Bone marrow (tissue), 2 donors: ENCODE results near the gene TIMM21.

ENCODE experiments used
- DNase-seq, 2 donors: peaks; one replicate each; lab custom pipeline; 2025; lab: John Stamatoyannopoulos, UW

TIMM21 gene

GRCh38 chr18:74191577-74191976, 43.3 kb downstream of the TIMM21 start:
- DNase-seq = no peak

- DNase-seq = no peak
Measured at GRCh38 chr18:74194691-74195090, 46.4 kb downstream of the TIMM21 start.

- DNase-seq = peak; percentile 1 to 64
Measured at GRCh38 chr18:74196220-74197119, 48.1 kb downstream of the TIMM21 start.

DNA sequence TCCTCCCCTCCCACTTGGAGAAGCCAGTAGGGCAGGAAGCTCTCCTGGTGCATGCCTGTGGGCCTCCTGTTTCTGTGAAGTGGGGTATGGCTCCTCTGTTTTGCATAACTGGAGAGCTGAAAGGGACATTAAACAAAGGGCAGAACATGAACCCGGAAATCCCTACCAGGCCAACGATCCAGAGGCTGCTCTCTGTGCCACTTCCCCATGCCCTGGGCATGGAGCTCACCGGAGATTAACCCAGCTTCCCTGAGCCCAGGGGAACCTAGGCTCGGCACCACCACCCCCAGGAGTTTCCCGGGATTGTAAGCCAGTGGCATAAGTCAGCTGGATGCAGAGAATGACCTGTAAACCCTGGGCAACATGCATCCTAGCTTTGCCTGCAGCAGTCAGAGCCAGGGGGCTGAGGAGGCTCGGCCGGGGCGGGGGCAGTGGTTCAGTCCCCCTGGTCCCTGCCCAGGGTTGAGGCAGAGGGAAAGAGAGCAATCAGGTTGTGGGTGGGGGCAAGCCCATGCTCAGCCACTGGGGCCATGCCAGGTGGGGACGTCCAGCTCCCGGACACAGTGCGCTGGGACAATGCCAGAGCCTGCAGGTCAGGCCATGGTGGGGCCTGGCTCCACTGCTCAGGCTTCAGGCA, 49.5 kb downstream of the TIMM21 start:
- DNase-seq = no peak

DNA sequence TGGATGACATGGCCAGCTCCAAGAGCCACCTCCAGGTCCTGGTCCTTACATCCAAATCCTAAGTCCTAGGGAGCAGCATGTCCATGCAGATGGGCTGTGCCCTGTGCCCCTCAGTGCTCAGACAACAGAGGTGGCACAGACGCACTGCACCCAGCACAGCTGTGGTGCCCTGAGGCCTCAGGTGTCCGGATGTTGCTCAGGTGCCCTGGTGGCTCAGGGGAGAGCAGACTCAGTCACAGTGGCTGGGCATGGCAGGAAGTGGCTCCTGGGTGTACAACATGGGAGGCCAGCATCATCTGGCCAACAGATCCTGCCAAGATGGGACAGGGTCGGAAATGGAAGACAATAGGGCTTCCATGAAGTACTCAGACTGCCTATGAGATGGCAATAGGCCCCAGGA, 50.1 kb downstream of the TIMM21 start:
- DNase-seq = no peak

DNA sequence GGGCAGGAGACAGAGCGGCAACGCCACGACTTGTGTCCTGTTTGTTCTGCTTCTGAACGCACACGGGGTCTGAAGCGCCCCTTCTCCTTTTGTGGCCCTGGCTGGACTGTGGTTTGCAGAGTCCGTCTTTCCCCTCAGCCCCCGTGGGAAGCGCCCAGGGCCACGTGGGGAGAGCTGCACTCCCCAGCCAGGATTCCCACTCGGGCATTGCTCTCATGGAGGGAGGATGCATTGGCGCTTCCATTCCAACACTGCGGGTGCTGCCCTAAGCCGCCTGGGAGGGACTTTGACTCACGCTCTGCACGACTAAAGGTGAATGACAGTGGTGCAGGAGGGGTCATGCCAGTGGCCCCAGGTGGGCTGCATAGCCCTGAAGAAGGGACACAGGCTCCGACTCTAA, 52.5 kb downstream of the TIMM21 start:
- no peak for DNase-seq

DNA sequence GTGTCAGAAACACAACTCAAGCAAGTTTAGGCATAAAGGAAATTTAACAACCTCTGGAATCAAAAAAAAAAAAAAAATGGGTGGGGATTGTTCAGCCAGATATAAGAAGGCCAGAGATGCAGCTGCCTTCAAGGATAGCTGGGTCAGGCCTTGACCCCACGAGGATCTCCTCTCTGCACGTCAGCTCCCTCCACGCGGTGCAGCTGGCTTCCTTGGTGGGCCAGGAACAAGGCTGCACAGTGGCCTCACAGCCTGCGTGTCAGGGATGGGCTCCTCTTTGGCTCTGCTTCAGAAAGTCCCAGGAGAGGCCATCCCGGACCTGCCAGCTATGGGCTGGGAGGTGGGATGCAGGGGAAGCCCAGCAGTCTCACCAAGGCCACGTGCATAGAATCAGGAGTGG, 55.5 kb downstream of the TIMM21 start:
- no peak for DNase-seq

DNA sequence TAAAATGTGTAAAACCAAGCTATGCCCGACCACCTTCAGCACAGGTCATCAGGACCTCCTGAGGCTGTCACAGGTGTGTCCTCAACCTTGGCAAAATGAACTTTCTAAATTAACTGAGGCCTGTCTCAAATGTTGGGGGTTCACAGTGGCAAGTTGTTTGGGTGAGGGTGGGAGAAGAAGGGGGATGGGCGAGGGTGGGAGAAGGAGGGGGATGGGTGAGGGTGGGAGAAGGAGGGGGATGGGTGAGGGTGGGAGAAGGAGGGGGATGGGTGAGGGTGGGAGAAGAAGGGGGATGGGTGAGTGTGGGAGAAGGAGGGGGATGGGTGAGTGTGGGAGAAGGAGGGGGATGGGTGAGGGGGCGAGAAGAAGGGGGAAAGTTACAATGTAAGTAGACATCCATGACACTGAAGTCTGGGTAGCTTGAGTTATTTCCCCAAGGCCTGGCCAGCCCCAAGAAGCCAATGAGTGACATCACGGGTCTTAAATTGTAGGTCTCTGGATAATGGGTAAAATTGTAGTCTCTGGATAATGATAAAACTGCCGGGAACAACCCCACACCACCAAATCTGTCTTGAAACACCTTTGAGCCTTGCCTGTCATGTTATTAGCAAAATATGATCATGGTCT, 56.3 kb downstream of the TIMM21 start:
- no peak for DNase-seq
